Endometrial microvascular endothelial cells (primary cell): Measurements from ENCODE around the gene FAM111A. TPM values are rescaled to one million over a fixed set of nuclear protein-coding genes. Genes with fewer than 3 reads are reported as not detected.

Source experiments
- in situ Hi-C: cut with HindIII; loops from 2 replicates; pipeline ENCODE4 v1.10.0; 2017; ENCODE audit warnings: low sequenced_read_pairs, low pct_unique_long_range_greater_than_20kb; ENCODE audit errors: inconsistent ontology term
- total RNA-seq: library from RNA; depleted of rRNA; stranded (reverse); fragments of >200 nt; gene quantifications from one replicate; pipeline ENCODE4 v1.2.3, GENCODE V29; 2015; ENCODE audit errors: inconsistent ontology term

Gene FAM111A
- total RNA-seq, 1 donor from 2014 or later, result 61.5 TPM

DNA sequence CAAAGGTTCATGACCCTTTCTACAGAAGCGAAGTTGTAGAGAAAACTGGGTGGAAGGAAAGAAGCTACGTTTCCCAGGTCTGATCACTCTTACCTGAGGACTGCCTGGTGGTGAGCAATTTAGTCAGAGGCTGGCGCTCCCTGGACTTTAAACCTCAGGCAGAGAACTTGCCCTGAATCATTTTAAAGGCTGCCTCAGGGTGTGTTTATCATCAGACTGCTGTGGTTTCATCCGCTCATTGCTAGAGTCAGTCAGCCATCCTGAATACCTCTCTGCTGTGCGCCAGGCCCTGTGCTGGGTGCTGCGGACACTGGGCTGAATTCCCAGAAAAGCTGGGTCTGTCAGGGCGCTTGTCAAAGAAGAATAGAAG is 32.0 kb downstream of the FAM111A start:
- in situ Hi-C loops, result no loop called here

DNA sequence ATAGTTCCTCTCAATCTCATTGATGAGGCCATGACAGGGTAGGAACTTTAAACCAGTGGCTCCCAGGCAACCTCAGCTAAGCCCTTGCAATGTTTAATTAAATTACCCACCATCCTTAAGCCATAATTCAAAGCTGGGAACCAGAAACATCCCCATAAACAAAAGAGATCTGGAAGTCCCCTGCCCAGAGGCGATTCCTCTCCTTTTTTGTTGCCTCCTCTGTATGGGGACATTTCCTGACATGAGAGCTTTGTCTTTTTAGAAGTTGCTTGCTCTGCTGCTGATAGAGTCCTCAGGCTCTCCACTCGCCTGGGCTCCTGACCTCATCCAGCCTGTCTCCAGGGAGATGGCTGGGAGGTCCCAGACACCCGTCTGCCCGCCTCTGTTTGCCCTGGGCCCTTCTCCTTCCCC is 32.4 kb downstream of the FAM111A start:
- in situ Hi-C loops, result no loop called here

DNA sequence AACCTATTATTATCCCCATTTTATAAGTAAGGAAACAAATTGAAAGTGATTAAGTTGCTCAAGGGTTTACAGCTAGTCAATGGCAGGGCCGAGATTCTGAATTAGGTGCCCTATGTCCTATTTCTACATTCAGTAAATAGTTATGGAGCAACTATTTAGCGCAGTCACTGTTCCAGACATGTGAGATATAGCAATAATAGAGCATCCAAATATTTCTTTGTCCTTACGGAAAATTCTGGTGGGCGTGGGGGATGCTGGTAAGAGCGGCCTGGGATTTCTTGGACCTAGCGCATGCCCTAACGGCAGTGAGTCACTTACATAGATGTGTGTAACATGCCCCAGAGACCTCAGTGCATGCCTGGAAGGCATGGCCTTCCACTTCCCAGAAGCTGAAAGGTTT is 33.7 kb downstream of the FAM111A start:
- in situ Hi-C loops, result no loop called here

DNA sequence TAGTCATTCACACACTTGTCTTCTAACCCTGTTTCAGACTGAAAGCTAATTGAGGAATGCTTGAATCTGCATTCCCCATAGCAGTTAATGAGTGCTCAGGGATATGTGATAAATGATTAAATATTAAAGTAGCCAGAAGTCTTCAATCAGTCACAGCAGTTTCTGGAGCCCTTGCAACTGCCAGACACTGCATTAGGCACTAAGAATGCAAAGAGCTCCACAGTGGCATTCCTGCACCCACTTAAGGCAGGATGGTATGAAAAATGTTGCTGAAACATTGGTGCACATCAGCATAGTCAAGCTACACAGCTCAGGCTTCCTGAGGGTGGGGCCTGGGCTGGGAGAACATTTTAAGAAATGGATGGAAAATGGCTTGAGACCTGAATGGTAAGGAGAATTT is 35.7 kb downstream of the FAM111A start:
- in situ Hi-C loops, result no loop called here

DNA sequence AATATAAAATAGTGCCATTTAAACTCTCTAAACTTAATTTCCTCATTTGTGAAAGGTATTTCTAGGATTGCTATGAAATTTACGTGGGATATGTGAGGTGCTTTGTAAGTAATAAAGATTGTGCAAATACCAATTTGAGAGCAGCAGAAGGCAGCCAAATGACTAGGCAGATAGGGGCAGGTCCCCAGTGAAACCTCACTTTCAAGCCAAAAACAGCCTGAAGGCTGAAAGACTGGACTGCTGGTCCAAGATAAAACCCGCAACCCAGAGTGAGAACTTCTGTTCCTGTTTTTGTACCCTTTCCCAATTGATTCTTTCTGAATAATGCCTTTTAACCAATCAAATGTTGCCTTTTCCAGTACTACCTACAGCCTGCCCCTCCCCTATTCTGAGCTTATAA is 36.5 kb downstream of the FAM111A start:
- in situ Hi-C loops, result no loop called here

DNA sequence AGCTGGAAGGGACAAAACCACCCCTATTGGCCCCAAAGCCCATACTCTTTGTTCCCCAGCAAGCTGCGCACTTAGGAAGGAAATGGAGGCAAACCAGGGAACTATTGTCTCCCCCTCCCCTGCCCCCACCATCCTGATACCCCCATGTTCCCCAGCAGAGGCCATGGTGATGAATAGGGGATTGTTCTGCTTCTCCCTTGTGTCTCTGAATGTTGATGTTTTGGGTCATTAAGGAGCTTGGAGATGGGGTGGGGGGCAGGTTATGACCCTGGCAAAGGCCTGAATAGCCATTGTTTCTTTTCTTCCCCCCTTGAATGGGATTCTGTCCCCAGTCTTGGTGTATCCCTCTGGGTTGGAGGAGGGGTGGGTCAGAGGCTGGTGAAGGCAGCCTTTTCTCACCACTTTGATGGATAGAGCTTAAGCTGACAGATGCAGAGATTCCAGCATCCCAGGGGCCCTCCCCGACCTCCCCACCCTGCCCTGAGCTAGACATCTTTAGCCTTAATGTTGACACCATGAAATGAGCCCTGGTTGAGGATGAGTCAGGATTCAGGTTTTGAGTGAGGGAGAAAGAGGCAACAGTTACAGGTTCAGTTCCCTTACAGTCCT is 37.6 kb downstream of the FAM111A start:
- in situ Hi-C loops, result no loop called here

DNA sequence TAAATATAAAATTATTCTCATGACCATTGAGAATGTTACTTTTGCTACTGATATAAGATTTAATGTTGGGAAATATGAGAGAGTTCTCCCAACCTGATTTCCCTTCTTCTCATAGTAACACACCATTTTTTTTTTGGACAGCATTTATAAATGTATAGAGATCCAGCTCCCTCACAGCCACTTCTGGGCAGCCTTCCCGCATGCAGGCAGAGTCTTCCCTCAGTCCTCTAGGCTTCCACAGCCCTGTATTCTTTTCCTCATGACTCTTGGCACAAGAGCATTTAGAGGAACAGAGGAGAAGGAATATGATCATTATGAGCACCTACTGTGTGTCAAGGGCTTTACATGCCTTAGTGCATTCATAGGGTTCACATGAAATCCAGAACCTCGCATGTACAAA is 38.3 kb downstream of the FAM111A start:
- in situ Hi-C loops, result no loop called here

DNA sequence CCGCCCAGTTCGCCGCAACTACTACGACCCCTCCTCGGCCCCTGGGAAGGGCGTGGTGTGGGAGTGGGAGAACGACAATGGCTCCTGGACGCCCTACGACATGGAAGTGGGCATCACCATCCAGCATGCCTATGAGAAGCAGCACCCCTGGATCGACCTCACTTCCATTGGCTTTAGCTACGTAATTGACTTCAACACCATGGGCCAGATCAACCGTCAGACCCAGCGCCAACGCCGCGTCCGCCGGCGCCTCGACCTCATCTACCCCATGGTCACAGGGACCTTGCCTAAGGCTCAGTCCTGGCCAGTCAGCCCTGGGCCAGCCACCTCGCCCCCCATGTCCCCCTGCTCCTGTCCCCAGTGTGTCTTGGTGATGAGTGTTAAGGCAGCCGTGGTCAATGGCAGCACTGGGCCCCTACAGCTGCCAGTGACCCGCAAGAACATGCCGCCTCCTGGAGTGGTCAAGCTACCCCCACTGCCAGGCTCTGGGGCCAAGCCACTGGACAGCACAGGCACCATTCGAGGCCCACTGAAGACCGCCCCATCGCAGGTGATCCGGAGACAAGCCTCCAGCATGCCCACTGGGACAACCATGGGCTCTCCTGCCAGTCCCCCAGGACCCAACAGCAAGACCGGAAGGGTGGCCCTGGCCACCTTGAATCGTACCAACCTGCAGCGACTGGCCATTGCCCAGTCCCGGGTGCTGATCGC is 39.2 kb downstream of the FAM111A start:
- in situ Hi-C loops, result no loop called here

DNA sequence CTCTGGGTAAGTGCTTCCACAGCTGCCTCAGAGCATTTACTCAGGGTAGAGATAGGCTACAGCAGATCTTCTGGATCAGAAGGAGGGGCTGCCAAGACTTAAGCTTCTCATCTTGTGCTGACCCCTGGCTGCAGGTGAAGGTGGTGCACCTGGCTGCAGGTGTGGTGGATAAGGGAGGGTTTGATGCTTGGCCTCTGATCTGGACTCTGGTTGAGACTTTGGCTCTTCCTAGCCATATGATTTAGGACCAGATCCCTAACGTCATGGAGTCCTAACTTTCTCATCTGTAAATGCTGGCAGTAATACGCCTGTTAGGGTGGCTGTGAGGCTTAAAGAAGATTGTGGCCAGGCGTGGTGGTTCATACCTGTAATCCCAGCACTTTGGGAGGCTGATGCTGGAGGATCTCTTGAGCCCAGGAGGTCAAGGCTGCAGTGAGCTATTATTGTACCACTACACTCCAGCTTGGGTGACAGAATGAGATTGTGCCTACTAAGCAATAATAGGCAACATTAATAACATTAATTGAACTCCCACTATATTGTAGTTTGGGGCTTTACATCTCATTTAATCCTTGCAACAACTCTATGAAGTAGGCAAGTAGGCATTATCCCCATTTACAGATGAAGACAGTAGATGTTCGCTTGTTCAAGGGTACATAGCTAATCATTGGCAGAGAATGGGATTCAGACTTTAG is 39.9 kb downstream of the FAM111A start:
- in situ Hi-C loops, result no loop called here

DNA sequence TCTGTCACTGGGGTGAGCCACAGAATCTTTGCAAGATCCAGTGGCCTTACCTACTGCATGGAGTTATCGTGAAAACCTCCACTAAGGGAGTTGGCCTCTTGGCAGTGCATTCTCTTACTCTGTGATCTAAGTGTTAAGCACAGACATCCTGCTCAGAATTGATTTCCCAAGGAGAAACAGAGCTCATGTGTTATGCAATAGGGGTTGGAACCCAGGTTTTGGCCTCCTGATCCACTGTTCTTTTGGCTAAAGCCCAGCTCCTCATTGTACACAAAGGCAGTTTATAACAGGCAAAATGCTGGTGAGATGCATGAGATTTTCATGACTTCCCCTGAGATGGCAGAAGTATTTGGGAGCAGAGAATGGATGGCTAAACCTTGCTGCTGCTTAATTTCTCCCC is 41.1 kb downstream of the FAM111A start:
- in situ Hi-C loops, result no loop called here

DNA sequence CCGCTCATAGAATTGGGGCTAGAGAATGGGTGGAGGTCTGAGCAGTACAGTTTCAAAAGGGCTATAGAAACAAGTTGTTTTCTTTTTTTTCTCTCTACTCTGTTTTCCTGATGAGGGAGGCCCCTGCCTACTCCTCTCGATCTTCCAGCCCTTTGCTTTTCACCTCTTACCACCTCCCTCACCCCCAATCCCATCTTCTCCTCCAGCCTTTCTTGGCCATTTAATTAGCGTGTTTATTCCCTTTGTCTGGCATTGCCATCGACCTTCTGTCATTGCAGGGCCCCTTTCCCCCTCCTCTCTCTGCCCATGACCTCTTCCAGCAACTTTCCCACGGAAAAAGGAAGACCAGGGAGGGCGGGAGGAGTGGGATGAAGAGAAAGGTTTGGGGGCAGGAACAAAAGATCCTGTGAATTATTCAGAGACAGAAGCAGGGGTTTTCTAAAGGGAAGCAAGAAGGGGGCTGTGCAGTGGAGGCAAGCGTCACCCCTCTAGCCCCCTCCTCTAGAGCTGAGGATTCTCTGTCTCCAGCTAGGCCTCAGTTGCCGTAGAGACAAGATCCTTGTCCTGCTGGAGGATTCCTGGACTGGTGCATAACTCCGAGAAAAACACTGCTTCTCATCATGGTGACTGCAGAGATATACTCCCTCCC is 42.2 kb downstream of the FAM111A start:
- in situ Hi-C loops, result no loop called here

DNA sequence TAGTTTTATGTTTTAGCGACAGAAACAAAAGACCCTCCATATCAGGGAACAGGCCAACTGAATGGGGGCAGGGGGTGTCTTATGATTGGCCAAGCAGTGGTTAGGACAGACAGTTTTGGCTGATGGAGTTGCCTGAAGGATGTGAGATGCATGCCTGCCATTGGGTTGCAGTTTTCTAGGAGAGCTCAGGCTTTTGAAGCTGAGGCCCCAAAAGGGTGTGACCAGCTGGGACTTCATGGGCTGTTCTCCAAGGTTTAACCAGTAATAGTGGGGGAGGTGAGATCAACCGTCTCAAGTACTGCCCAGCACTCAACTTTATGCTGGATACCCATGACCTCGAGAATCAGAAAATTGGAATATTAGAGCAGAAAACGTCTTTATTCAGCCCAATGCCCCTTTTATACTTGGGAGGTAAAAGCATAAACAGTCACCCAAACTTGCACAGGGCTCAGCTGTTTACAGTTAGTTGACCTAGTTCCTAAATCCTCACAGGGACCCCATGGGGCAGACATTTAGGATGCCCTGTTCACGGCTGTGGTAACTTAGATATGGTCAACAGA is 42.8 kb downstream of the FAM111A start:
- in situ Hi-C loops, result no loop called here

DNA sequence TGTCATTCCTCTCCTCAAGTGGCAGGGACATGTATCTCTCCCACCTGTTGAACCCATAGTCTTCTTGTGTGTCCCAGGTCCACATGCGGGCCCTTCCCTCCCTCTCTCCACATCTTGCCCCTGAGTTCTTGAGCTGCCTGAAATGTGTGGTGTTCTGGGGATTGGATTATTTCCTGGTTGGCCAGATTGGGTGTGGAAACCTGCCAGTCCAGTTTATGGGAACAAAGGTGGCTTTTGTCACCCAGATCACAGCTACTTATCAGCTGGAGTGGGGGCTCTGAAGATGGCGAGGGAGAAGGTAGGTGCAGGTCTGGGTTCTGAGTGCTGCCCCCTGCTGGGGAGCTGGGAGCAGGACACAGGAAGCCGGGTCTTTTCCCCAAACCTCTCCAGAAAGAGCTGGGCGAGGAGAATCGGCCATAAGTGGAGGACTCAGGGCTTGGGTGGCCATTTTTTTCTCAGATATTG is 43.5 kb downstream of the FAM111A start:
- in situ Hi-C loops, result no loop called here

DNA sequence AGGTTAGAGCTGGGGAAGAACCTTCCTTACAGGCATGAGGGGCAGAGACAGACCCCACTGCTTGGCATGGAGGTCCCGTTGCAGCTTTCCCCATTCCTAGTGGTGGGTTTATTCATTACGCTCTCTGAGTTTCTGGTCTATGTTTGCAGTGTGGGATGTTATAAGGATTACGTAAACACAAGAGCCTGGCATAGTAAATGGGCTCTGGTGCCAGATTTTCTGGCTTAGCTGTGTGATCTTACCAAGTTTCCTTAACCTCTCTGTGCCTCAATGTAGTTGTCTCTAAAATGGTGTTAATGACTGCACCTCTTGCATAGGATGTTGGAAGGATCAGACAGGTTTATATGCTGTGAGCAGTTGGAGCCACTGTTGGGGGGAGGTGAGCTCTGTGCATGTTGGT is 44.4 kb downstream of the FAM111A start:
- in situ Hi-C loops, result no loop called here

DNA sequence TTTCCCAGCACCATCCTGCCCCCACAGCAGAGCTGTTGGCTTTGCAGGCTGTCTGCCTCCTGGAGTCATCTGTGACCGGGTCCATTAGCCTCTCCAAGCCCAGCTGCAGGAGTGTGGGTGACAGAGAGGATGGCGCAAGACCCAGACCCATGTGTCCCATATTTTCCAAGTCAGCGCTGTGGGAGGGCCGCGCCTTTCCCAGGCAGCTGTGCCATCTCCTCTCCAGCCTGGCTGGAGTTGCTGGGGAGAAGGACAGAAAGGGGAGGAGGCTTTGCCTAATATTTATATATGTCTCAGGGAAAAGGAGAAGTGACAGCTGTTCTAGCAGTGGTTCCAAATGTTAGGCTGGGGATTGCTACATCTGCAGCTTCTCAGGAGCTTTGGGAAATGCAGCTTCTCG is 44.9 kb downstream of the FAM111A start:
- in situ Hi-C loops, result no loop called here

DNA sequence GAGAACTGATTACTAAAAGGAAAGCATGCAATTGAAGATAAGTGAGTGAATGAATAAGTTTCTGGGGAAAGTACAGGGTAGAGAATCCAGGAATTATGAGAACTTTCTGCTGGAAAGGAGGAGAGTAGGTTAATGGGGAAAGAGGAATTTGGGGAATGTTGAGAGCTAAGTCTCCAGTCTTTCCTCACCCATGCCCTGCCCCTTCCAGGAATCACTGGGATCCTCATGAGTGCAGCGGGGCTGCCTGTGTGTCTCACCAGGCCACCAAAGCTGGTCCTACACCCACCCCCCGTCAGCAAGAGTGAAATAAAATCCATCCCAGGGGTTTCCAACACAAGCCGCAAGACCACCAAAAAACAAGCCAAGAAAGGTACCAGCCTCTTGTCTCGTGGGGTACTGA is 46.3 kb downstream of the FAM111A start:
- in situ Hi-C loops, result no loop called here

DNA sequence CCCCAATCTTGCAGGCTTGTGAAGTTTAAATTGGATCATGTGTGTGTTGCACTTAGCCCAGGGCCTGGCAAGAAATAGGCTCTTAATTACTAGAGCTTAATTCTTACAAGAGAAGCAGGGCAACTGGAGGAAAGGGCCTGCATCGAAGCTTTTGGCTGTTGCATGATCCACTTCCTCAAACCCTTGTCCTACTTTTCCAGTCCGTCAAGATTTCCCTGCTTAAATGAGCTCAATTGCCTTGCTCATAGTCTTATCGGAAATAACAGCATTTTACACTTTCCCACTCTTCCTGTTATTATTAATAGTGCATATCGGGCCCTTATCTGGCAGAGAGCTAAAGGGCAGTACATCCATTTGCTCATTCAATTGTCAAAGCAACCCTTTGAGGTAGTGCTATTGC is 47.3 kb downstream of the FAM111A start:
- in situ Hi-C loops, result no loop called here

DNA sequence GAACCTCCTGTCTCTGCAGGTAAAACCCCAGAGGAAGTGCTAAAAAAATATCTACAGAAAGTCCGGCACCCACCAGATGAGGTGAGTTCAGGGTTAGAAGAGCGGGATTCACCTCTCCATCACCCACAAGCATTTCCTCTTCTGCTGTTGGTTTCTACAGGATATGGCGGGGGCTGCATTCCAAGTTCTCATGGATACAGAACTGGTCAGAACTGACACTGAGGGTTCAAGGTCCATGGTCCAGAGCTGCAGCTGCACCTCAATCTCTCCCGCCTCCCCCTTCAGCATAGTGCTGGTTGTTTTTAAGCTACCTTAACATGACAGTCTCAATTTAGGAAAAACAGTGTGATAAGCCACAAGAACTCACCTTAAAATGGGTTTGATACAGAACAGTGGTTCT is 48.4 kb downstream of the FAM111A start:
- in situ Hi-C loops, result no loop called here

DNA sequence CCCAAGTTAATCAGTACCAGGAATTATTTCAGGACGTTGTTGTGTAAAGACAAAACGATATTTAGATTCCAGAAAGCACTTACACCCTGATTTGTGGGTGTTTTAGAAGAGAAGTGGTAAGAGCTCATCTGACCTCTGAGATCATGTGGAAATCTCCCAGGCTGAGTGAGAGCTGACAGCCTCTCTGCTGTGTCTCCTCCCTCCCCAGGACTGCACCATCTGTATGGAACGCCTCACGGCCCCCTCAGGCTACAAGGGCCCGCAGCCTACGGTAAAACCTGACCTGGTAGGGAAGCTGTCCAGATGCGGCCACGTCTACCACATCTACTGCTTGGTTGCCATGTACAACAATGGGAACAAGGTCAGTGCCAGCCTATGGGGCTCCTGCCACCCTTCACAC is 49.2 kb downstream of the FAM111A start:
- in situ Hi-C loops, result no loop called here
